ENCODE data around the gene RGS6.

RGS6 gene

GRCh38 chr14:72479461-72479931 is 547.3 kb downstream of the RGS6 start:
- Histone ChIP-seq H3K4me3 (ENCODE audit: low read depth, low read length) (no peak overlapping the region), H3K4me1 (ENCODE audit: control insufficient read depth, insufficient read depth, low read length) (peaks cover 8% of the 10 kb centered on the region), H3K36me3 (ENCODE audit: control insufficient read depth, insufficient read depth, low read length) (no peaks in the 10 kb centered on the region), H3K9me3 (ENCODE audit: control insufficient read depth, insufficient read depth, low read length) (no peaks in the 10 kb centered on the region), H3K9ac (ENCODE audit: low read depth, low read length) (no peak overlapping the region), H3K27me3 (ENCODE audit: control insufficient read depth, insufficient read depth, low read length) (no peaks in the 10 kb centered on the region)

GRCh38 chr14:72480464-72481243 is 548.4 kb downstream of the RGS6 start:
- H3K9ac ChIP-seq (ENCODE audit: low read depth, low read length) = no peak overlapping the region
- no peaks in the 10 kb centered on the region for H3K9me3 ChIP-seq (ENCODE audit: control insufficient read depth, insufficient read depth, low read length)
- peaks cover 8% of the 10 kb centered on the region for H3K4me1 ChIP-seq (ENCODE audit: control insufficient read depth, insufficient read depth, low read length)
- H3K4me3 ChIP-seq (ENCODE audit: low read depth, low read length) = no peak overlapping the region
- no peaks in the 10 kb centered on the region for H3K36me3 ChIP-seq (ENCODE audit: control insufficient read depth, insufficient read depth, low read length)
- no peaks in the 10 kb centered on the region for H3K27me3 ChIP-seq (ENCODE audit: control insufficient read depth, insufficient read depth, low read length)

GRCh38 chr14:72483311-72483710 is 551.1 kb downstream of the RGS6 start:
- Histone ChIP-seq H3K36me3 (ENCODE audit: control insufficient read depth, insufficient read depth, low read length) (no peaks in the 10 kb centered on the region), H3K4me3 (ENCODE audit: low read depth, low read length) (no peak overlapping the region), H3K4me1 (ENCODE audit: control insufficient read depth, insufficient read depth, low read length) (peaks cover 8% of the 10 kb centered on the region), H3K27me3 (ENCODE audit: control insufficient read depth, insufficient read depth, low read length) (no peaks in the 10 kb centered on the region), H3K9ac (ENCODE audit: low read depth, low read length) (no peak overlapping the region), H3K9me3 (ENCODE audit: control insufficient read depth, insufficient read depth, low read length) (peaks cover 3% of the 10 kb centered on the region)

- Histone ChIP-seq H3K9ac (ENCODE audit: low read depth, low read length) (no peak overlapping the region), H3K27me3 (ENCODE audit: control insufficient read depth, insufficient read depth, low read length) (no peaks in the 10 kb centered on the region), H3K4me3 (ENCODE audit: low read depth, low read length) (no peak overlapping the region), H3K36me3 (ENCODE audit: control insufficient read depth, insufficient read depth, low read length) (no peaks in the 10 kb centered on the region), H3K4me1 (ENCODE audit: control insufficient read depth, insufficient read depth, low read length) (no peaks in the 10 kb centered on the region), H3K9me3 (ENCODE audit: control insufficient read depth, insufficient read depth, low read length) (peaks cover 3% of the 10 kb centered on the region)
Observed at GRCh38 chr14:72485695-72486094, 553.5 kb downstream of the RGS6 start.

GRCh38 chr14:72488514-72488913 is 556.3 kb downstream of the RGS6 start:
- no peaks in the 10 kb centered on the region for H3K4me1 ChIP-seq (ENCODE audit: control insufficient read depth, insufficient read depth, low read length)
- no peaks in the 10 kb centered on the region for H3K36me3 ChIP-seq (ENCODE audit: control insufficient read depth, insufficient read depth, low read length)
- peaks cover 3% of the 10 kb centered on the region for H3K9me3 ChIP-seq (ENCODE audit: control insufficient read depth, insufficient read depth, low read length)
- no peaks in the 10 kb centered on the region for H3K27me3 ChIP-seq (ENCODE audit: control insufficient read depth, insufficient read depth, low read length)
- H3K4me3 ChIP-seq (ENCODE audit: low read depth, low read length) = no peak overlapping the region
- H3K9ac ChIP-seq (ENCODE audit: low read depth, low read length) = no peak overlapping the region

- Histone ChIP-seq H3K9me3 (ENCODE audit: control insufficient read depth, insufficient read depth, low read length) (no peaks in the 10 kb centered on the region), H3K4me1 (ENCODE audit: control insufficient read depth, insufficient read depth, low read length) (no peaks in the 10 kb centered on the region), H3K4me3 (ENCODE audit: low read depth, low read length) (no peak overlapping the region), H3K36me3 (ENCODE audit: control insufficient read depth, insufficient read depth, low read length) (no peaks in the 10 kb centered on the region), H3K27me3 (ENCODE audit: control insufficient read depth, insufficient read depth, low read length) (no peaks in the 10 kb centered on the region), H3K9ac (ENCODE audit: low read depth, low read length) (no peak overlapping the region)
Observed at GRCh38 chr14:72492196-72492595, 560.0 kb downstream of the RGS6 start.

GRCh38 chr14:72495668-72496067 is 563.4 kb downstream of the RGS6 start:
- H3K9ac ChIP-seq (ENCODE audit: low read depth, low read length) = no peak overlapping the region
- no peaks in the 10 kb centered on the region for H3K36me3 ChIP-seq (ENCODE audit: control insufficient read depth, insufficient read depth, low read length)
- no peaks in the 10 kb centered on the region for H3K9me3 ChIP-seq (ENCODE audit: control insufficient read depth, insufficient read depth, low read length)
- H3K4me1 ChIP-seq (ENCODE audit: control insufficient read depth, insufficient read depth, low read length) = no peaks in the 10 kb centered on the region
- H3K27me3 ChIP-seq (ENCODE audit: control insufficient read depth, insufficient read depth, low read length) = no peaks in the 10 kb centered on the region
- H3K4me3 ChIP-seq (ENCODE audit: low read depth, low read length) = no peak overlapping the region

- Histone ChIP-seq H3K4me3 (ENCODE audit: low read depth, low read length) (no peak overlapping the region), H3K9me3 (ENCODE audit: control insufficient read depth, insufficient read depth, low read length) (no peaks in the 10 kb centered on the region), H3K4me1 (ENCODE audit: control insufficient read depth, insufficient read depth, low read length) (no peaks in the 10 kb centered on the region), H3K9ac (ENCODE audit: low read depth, low read length) (no peak overlapping the region), H3K27me3 (ENCODE audit: control insufficient read depth, insufficient read depth, low read length) (no peaks in the 10 kb centered on the region), H3K36me3 (ENCODE audit: control insufficient read depth, insufficient read depth, low read length) (no peaks in the 10 kb centered on the region)
Observed at GRCh38 chr14:72498646-72499045, 566.4 kb downstream of the RGS6 start.

- Histone ChIP-seq H3K4me1 (ENCODE audit: control insufficient read depth, insufficient read depth, low read length) (no peaks in the 10 kb centered on the region), H3K36me3 (ENCODE audit: control insufficient read depth, insufficient read depth, low read length) (no peaks in the 10 kb centered on the region)
Observed at GRCh38 chr14:72499746-72500145, 567.5 kb downstream of the RGS6 start.

GRCh38 chr14:72500234-72500838 is 568.1 kb downstream of the RGS6 start:
- H3K9ac ChIP-seq (ENCODE audit: low read depth, low read length) = no peak overlapping the region
- H3K27me3 ChIP-seq (ENCODE audit: control insufficient read depth, insufficient read depth, low read length) = no peaks in the 10 kb centered on the region
- peaks cover 4% of the 10 kb centered on the region for H3K9me3 ChIP-seq (ENCODE audit: control insufficient read depth, insufficient read depth, low read length)
- H3K4me3 ChIP-seq (ENCODE audit: low read depth, low read length) = no peak overlapping the region
- no peaks in the 10 kb centered on the region for H3K4me1 ChIP-seq (ENCODE audit: control insufficient read depth, insufficient read depth, low read length)
- H3K36me3 ChIP-seq (ENCODE audit: control insufficient read depth, insufficient read depth, low read length) = no peaks in the 10 kb centered on the region

More at GRCh38 chr14:72499746-72500145, 567.5 kb downstream of the RGS6 start:
- Histone ChIP-seq H3K9me3 (ENCODE audit: control insufficient read depth, insufficient read depth, low read length) (no peaks in the 10 kb centered on the region), H3K9ac (ENCODE audit: low read depth, low read length) (no peak overlapping the region), H3K27me3 (ENCODE audit: control insufficient read depth, insufficient read depth, low read length) (no peaks in the 10 kb centered on the region), H3K4me3 (ENCODE audit: low read depth, low read length) (no peak overlapping the region)

- no peak overlapping the region for H3K4me3 ChIP-seq (ENCODE audit: low read depth, low read length)
- no peak overlapping the region for H3K9ac ChIP-seq (ENCODE audit: low read depth, low read length)
- no peaks in the 10 kb centered on the region for H3K27me3 ChIP-seq (ENCODE audit: control insufficient read depth, insufficient read depth, low read length)
- no peaks in the 10 kb centered on the region for H3K36me3 ChIP-seq (ENCODE audit: control insufficient read depth, insufficient read depth, low read length)
- no peaks in the 10 kb centered on the region for H3K4me1 ChIP-seq (ENCODE audit: control insufficient read depth, insufficient read depth, low read length)
- H3K9me3 ChIP-seq (ENCODE audit: control insufficient read depth, insufficient read depth, low read length) = peaks cover 4% of the 10 kb centered on the region
Observed at GRCh38 chr14:72501439-72501838, 569.2 kb downstream of the RGS6 start.

- Histone ChIP-seq H3K4me1 (ENCODE audit: control insufficient read depth, insufficient read depth, low read length) (no peaks in the 10 kb centered on the region), H3K27me3 (ENCODE audit: control insufficient read depth, insufficient read depth, low read length) (no peaks in the 10 kb centered on the region), H3K9me3 (ENCODE audit: control insufficient read depth, insufficient read depth, low read length) (peaks cover 4% of the 10 kb centered on the region), H3K4me3 (ENCODE audit: low read depth, low read length) (no peak overlapping the region), H3K36me3 (ENCODE audit: control insufficient read depth, insufficient read depth, low read length) (no peaks in the 10 kb centered on the region), H3K9ac (ENCODE audit: low read depth, low read length) (no peak overlapping the region)
Observed at GRCh38 chr14:72503271-72503670, 571.0 kb downstream of the RGS6 start.
